ENCODE measurements around the gene VPS45. TPM values are rescaled to one million over a fixed set of nuclear protein-coding genes. Genes with fewer than 3 reads are reported as not detected.

The VPS45 gene
- total and polyA plus RNA-seq, 2 of the 13 experiments (the other 11 are each of a cell fraction or from before 2014, with no cell fraction given), result 15.2 to 25.2 TPM

GRCh38 chr1:150149271-150150132 lies 81.9 kb downstream of the VPS45 start, which contains the start of gene PLEKHO1 (continued):
- TF ChIP-seq ZNF367 (CRISPR knock-in tag; IDR thresholded peaks at IDR 0.05; ENCODE audit: borderline replicate concordance) (no peak), GATAD2A (CRISPR knock-in tag; IDR thresholded peaks at IDR 0.05) (no peak), ELF3 (CRISPR knock-in tag; IDR thresholded peaks at IDR 0.05) (no peak), ZFP36L1 (CRISPR knock-in tag; IDR thresholded peaks at IDR 0.05) (no peak), MLXIP (CRISPR knock-in tag; IDR thresholded peaks at IDR 0.05; ENCODE audit: borderline replicate concordance) (no peak), SNAPC5 (CRISPR knock-in tag; IDR thresholded peaks at IDR 0.05; ENCODE audit: borderline replicate concordance) (no peak), ZNF317 (CRISPR knock-in tag; IDR thresholded peaks at IDR 0.05) (no peak), CTCF (CRISPR knock-in tag; IDR thresholded peaks at IDR 0.05) (no peak)

Measured in HepG2 (cell line).